HEK293 (cell line): Measurements from ENCODE around the gene RPL36AL.

Experiments
- BCL11B ChIP-seq: fragments of 450-650 bp; formaldehyde crosslinking; IDR thresholded peaks from 2 replicates; pipeline ENCODE4 v1.5.1; 2016; ENCODE audit warnings: low read depth, missing biosample characterization, missing genetic modification characterization
- KLF7 ChIP-seq: fragments of 450-650 bp; formaldehyde crosslinking; IDR thresholded peaks from 2 replicates; pipeline ENCODE4 v1.5.1; 2016; ENCODE audit warnings: missing biosample characterization, missing genetic modification characterization, borderline replicate concordance
- KLF8 ChIP-seq: fragments of 450-650 bp; formaldehyde crosslinking; IDR thresholded peaks from 2 replicates; pipeline ENCODE4 v1.5.1; 2016; ENCODE audit warnings: missing biosample characterization, missing genetic modification characterization
- MEIS1 ChIP-seq: sonication (generic); formaldehyde crosslinking; IDR thresholded peaks from 2 replicates; pipeline ENCODE4 v1.8.1; 2022; ENCODE audit warnings: missing genetic modification reagents, mild to moderate bottlenecking, borderline replicate concordance
- PRDM1 ChIP-seq: fragments of 450-650 bp; formaldehyde crosslinking; IDR thresholded peaks from 2 replicates; pipeline ENCODE4; 2016; ENCODE audit warnings: missing biosample characterization, missing genetic modification characterization
- REPIN1 ChIP-seq: fragments of 450-650 bp; formaldehyde crosslinking; IDR thresholded peaks from 2 replicates; pipeline ENCODE4 v1.5.1; 2017; ENCODE audit warnings: missing biosample characterization, missing genetic modification characterization, low read depth
- SETDB1 ChIP-seq: IDR thresholded peaks from one replicate; pipeline ENCODE4 v1.6.1; 2017; ENCODE audit warnings: mild to moderate bottlenecking, low read length, moderate library complexity, mixed read lengths; ENCODE audit not compliant: insufficient read length
- SP3 ChIP-seq: fragments of 450-650 bp; formaldehyde crosslinking; IDR thresholded peaks from 2 replicates; pipeline ENCODE4 v1.5.1; 2016; ENCODE audit warnings: missing biosample characterization, missing genetic modification characterization
- ZBTB20 ChIP-seq: fragments of 450-650 bp; formaldehyde crosslinking; IDR thresholded peaks from 2 replicates; pipeline ENCODE4 v1.5.1; 2016; ENCODE audit warnings: missing biosample characterization, missing genetic modification characterization
- ZNF10 ChIP-seq: fragments of 450-650 bp; formaldehyde crosslinking; IDR thresholded peaks from 2 replicates; pipeline ENCODE4 v1.5.1; 2017; ENCODE audit warnings: missing biosample characterization, missing genetic modification characterization
- ZNF121 ChIP-seq: fragments of 450-650 bp; formaldehyde crosslinking; IDR thresholded peaks from 2 replicates; pipeline ENCODE4 v1.5.1; 2016; ENCODE audit warnings: missing biosample characterization, missing genetic modification characterization
- ZNF133 ChIP-seq: fragments of 450-650 bp; formaldehyde crosslinking; IDR thresholded peaks from 2 replicates; pipeline ENCODE4 v1.5.1; 2016; ENCODE audit warnings: missing biosample characterization, missing genetic modification characterization
- ZNF175 ChIP-seq: fragments of 450-650 bp; formaldehyde crosslinking; IDR thresholded peaks from 2 replicates; pipeline ENCODE4 v1.5.1; 2016; ENCODE audit warnings: missing biosample characterization, missing genetic modification characterization
- ZNF184 ChIP-seq: fragments of 450-650 bp; IDR thresholded peaks from 2 replicates; pipeline ENCODE4 v1.5.1; 2018; ENCODE audit warnings: missing biosample characterization, mild to moderate bottlenecking, missing genetic modification characterization
- ZNF211 ChIP-seq: fragments of 450-650 bp; formaldehyde crosslinking; IDR thresholded peaks from 2 replicates; pipeline ENCODE4 v1.5.1; 2016; ENCODE audit warnings: low read depth, missing biosample characterization, missing genetic modification characterization
- ZNF266 ChIP-seq: fragments of 450-650 bp; formaldehyde crosslinking; IDR thresholded peaks from 2 replicates; pipeline ENCODE4 v1.5.1; 2016; ENCODE audit warnings: missing biosample characterization, missing genetic modification characterization, low read depth
- ZNF311 ChIP-seq: fragments of 450-650 bp; formaldehyde crosslinking; IDR thresholded peaks from 2 replicates; pipeline ENCODE4 v1.5.1; 2017; ENCODE audit warnings: missing biosample characterization, missing genetic modification characterization, borderline replicate concordance
- ZNF501 ChIP-seq: fragments of 450-650 bp; formaldehyde crosslinking; IDR thresholded peaks from 2 replicates; pipeline ENCODE4 v1.5.1; 2016; ENCODE audit warnings: missing biosample characterization, missing genetic modification characterization
- ZNF558 ChIP-seq: fragments of 450-650 bp; formaldehyde crosslinking; IDR thresholded peaks from 2 replicates; pipeline ENCODE4 v1.5.1; 2016; ENCODE audit warnings: missing biosample characterization, missing genetic modification characterization
- ZXDB ChIP-seq: fragments of 450-650 bp; formaldehyde crosslinking; IDR thresholded peaks from 2 replicates; pipeline ENCODE4 v1.5.1; 2016; ENCODE audit warnings: missing biosample characterization, missing genetic modification characterization
- TF ChIP-seq, protein P1 (sequence below): fragments of 450-650 bp; formaldehyde crosslinking; IDR thresholded peaks from 2 replicates; pipeline ENCODE4 v1.5.1; 2016; ENCODE audit warnings: missing biosample characterization, missing genetic modification characterization
- TF ChIP-seq, protein P2 (sequence below): fragments of 450-650 bp; formaldehyde crosslinking; conservative IDR thresholded peaks from 2 replicates; pipeline ENCODE4 v1.5.1; 2016; ENCODE audit warnings: low read depth, missing biosample characterization, missing genetic modification characterization
- TF ChIP-seq, protein P3 (sequence below): fragments of 450-650 bp; formaldehyde crosslinking; IDR thresholded peaks from 2 replicates; pipeline ENCODE4 v1.5.1; 2016; ENCODE audit warnings: missing biosample characterization, missing genetic modification characterization
- TF ChIP-seq, protein P4 (sequence below): fragments of 450-650 bp; formaldehyde crosslinking; IDR thresholded peaks from 2 replicates; pipeline ENCODE4 v1.5.0; 2017; ENCODE audit warnings: missing biosample characterization, missing genetic modification characterization, borderline replicate concordance
- TF ChIP-seq, protein P5 (sequence below): fragments of 450-650 bp; formaldehyde crosslinking; IDR thresholded peaks from 2 replicates; pipeline ENCODE4 v1.5.1; 2016; ENCODE audit warnings: missing biosample characterization, missing genetic modification characterization

RPL36AL gene

DNA sequence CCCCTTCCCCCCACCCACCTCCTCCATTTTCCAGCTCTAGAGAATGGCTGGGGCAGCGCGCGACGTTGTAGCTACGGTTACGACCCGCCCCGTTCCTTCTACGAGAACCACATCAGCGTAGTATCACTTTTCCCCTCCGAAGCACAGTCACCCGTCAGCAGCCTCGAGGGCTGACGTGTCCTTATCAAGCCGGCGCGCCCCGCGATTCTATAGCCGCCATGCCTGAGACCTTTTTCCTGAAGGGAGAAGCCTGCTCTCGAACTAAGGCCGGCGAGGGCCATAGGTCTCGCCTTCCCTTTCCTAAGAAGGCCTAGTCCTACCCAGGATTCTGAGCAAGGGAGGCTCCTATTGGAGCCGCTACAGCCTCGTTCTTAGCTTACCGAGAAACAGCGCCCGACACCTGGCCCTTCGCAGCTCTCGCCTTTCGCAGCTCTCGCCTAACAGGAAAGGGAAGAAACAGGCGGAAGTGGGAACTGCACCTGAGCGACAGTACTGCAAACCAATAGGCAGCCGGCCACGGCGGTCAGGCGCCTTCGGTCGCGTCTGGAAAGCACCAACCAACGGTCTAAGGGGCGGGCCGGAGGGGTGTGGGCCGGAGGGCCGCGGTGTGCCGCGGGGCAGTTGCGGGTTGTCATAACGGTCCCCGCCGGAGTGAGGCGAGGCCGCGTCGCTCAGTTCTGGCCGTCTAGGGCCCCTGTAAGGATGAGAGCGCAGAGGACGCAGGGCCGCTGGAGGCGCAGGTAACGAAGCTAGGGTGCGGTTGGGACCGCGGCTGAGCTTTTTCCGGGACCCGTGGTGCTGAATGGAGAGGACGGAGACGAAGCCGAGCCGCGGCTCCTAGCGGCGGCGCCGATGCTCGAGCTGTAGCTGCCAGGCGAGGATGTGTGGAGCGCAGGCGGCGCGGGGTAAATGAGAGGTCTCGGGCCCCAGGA is at the start of gene RPL36AL, which contains the start of gene MGAT2 (continued):
- peak; percentile 44 for TF ChIP-seq ZNF501 (tag by site-specific recombination)
- peak; percentile 79 for TF ChIP-seq PRDM1 (tag by site-specific recombination)
- TF ChIP-seq ZNF211 (tag by site-specific recombination), result no peak
- TF ChIP-seq ZNF121 (tag by site-specific recombination), result no peak
- peak; percentile 49; the same call in 1 of the 2 replicates for TF ChIP-seq KLF8
- no peak for TF ChIP-seq MEIS1 (CRISPR knock-in tag)
- no peak for TF ChIP-seq SETDB1
- TF ChIP-seq ZBTB20 (tag by site-specific recombination), result peak; percentile 75; the same call in 1 of the 2 replicates
- no peak for TF ChIP-seq REPIN1 (tag by site-specific recombination)
- TF ChIP-seq ZNF10 (tag by site-specific recombination), result peak; percentile 55; the same call in 1 of the 2 replicates
- no peak for TF ChIP-seq ZNF184 (tag by site-specific recombination)
- TF ChIP-seq SP3 (tag by site-specific recombination), result peak; percentile 55
- TF ChIP-seq, protein P1, sequence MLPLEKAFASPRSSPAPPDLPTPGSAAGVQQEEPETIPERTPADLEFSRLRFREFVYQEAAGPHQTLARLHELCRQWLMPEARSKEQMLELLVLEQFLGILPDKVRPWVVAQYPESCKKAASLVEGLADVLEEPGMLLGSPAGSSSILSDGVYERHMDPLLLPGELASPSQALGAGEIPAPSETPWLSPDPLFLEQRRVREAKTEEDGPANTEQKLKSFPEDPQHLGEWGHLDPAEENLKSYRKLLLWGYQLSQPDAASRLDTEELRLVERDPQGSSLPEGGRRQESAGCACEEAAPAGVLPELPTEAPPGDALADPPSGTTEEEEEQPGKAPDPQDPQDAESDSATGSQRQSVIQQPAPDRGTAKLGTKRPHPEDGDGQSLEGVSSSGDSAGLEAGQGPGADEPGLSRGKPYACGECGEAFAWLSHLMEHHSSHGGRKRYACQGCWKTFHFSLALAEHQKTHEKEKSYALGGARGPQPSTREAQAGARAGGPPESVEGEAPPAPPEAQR (tag by site-specific recombination), result no peak
- no peak; the same call in none of the 2 replicates for TF ChIP-seq ZXDB (tag by site-specific recombination)
- TF ChIP-seq BCL11B, result peak; percentile 68; the same call in 1 of the 2 replicates
- TF ChIP-seq, protein P2, sequence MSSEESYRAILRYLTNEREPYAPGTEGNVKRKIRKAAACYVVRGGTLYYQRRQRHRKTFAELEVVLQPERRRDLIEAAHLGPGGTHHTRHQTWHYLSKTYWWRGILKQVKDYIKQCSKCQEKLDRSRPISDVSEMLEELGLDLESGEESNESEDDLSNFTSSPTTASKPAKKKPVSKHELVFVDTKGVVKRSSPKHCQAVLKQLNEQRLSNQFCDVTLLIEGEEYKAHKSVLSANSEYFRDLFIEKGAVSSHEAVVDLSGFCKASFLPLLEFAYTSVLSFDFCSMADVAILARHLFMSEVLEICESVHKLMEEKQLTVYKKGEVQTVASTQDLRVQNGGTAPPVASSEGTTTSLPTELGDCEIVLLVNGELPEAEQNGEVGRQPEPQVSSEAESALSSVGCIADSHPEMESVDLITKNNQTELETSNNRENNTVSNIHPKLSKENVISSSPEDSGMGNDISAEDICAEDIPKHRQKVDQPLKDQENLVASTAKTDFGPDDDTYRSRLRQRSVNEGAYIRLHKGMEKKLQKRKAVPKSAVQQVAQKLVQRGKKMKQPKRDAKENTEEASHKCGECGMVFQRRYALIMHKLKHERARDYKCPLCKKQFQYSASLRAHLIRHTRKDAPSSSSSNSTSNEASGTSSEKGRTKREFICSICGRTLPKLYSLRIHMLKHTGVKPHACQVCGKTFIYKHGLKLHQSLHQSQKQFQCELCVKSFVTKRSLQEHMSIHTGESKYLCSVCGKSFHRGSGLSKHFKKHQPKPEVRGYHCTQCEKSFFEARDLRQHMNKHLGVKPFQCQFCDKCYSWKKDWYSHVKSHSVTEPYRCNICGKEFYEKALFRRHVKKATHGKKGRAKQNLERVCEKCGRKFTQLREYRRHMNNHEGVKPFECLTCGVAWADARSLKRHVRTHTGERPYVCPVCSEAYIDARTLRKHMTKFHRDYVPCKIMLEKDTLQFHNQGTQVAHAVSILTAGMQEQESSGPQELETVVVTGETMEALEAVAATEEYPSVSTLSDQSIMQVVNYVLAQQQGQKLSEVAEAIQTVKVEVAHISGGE (tag by site-specific recombination), result peak; percentile 78
- TF ChIP-seq, protein P3, sequence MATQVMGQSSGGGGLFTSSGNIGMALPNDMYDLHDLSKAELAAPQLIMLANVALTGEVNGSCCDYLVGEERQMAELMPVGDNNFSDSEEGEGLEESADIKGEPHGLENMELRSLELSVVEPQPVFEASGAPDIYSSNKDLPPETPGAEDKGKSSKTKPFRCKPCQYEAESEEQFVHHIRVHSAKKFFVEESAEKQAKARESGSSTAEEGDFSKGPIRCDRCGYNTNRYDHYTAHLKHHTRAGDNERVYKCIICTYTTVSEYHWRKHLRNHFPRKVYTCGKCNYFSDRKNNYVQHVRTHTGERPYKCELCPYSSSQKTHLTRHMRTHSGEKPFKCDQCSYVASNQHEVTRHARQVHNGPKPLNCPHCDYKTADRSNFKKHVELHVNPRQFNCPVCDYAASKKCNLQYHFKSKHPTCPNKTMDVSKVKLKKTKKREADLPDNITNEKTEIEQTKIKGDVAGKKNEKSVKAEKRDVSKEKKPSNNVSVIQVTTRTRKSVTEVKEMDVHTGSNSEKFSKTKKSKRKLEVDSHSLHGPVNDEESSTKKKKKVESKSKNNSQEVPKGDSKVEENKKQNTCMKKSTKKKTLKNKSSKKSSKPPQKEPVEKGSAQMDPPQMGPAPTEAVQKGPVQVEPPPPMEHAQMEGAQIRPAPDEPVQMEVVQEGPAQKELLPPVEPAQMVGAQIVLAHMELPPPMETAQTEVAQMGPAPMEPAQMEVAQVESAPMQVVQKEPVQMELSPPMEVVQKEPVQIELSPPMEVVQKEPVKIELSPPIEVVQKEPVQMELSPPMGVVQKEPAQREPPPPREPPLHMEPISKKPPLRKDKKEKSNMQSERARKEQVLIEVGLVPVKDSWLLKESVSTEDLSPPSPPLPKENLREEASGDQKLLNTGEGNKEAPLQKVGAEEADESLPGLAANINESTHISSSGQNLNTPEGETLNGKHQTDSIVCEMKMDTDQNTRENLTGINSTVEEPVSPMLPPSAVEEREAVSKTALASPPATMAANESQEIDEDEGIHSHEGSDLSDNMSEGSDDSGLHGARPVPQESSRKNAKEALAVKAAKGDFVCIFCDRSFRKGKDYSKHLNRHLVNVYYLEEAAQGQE (tag by site-specific recombination), result peak; percentile 71; the same call in 1 of the 2 replicates
- TF ChIP-seq ZNF266 (tag by site-specific recombination), result no peak
- TF ChIP-seq ZNF311 (tag by site-specific recombination), result no peak
- no peak for TF ChIP-seq ZNF558 (tag by site-specific recombination)
- TF ChIP-seq, protein P4, sequence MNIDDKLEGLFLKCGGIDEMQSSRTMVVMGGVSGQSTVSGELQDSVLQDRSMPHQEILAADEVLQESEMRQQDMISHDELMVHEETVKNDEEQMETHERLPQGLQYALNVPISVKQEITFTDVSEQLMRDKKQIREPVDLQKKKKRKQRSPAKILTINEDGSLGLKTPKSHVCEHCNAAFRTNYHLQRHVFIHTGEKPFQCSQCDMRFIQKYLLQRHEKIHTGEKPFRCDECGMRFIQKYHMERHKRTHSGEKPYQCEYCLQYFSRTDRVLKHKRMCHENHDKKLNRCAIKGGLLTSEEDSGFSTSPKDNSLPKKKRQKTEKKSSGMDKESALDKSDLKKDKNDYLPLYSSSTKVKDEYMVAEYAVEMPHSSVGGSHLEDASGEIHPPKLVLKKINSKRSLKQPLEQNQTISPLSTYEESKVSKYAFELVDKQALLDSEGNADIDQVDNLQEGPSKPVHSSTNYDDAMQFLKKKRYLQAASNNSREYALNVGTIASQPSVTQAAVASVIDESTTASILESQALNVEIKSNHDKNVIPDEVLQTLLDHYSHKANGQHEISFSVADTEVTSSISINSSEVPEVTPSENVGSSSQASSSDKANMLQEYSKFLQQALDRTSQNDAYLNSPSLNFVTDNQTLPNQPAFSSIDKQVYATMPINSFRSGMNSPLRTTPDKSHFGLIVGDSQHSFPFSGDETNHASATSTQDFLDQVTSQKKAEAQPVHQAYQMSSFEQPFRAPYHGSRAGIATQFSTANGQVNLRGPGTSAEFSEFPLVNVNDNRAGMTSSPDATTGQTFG (tag by site-specific recombination), result no peak
- TF ChIP-seq ZNF133 (tag by site-specific recombination), result no peak
- no peak for TF ChIP-seq ZNF175
- no peak for TF ChIP-seq KLF7 (tag by site-specific recombination)
- TF ChIP-seq, protein P5, sequence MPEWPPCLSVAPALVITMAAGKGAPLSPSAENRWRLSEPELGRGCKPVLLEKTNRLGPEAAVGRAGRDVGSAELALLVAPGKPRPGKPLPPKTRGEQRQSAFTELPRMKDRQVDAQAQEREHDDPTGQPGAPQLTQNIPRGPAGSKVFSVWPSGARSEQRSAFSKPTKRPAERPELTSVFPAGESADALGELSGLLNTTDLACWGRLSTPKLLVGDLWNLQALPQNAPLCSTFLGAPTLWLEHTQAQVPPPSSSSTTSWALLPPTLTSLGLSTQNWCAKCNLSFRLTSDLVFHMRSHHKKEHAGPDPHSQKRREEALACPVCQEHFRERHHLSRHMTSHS, result no peak
